ENCODE measurements around the gene GPR37L1.
"Not testable (repeated sequence)": the region's sequence is repeated elsewhere in the genome, so short reads cannot be mapped to it uniquely, and the experiment has no call there.

DNA sequence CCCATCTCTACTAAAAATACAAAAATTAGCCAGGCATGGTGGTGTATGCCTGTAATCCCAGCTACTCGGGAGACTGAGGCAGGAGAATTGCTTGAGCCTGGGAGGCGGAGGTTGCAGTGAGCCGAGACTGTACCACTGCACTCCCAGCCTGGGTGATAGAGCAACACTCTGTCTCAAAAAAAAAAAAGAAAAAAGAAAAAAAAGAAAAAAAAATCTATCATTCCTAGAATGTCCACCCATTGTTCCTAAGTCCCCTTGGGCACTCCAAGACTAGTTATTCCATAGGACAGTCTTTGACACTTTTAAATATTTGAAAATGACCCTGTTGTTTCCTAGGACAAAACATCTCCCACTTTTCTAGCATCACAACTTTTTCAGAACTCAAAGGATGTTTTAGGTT lies 18.8 kb downstream of the GPR37L1 start:
- TF ChIP-seq POLR2A, SMC3, NFE2L2 (IDR thresholded peaks at IDR 0.05; ENCODE audit: low read depth, low read length): not testable (repeated sequence)
- TF ChIP-seq, protein P1, sequence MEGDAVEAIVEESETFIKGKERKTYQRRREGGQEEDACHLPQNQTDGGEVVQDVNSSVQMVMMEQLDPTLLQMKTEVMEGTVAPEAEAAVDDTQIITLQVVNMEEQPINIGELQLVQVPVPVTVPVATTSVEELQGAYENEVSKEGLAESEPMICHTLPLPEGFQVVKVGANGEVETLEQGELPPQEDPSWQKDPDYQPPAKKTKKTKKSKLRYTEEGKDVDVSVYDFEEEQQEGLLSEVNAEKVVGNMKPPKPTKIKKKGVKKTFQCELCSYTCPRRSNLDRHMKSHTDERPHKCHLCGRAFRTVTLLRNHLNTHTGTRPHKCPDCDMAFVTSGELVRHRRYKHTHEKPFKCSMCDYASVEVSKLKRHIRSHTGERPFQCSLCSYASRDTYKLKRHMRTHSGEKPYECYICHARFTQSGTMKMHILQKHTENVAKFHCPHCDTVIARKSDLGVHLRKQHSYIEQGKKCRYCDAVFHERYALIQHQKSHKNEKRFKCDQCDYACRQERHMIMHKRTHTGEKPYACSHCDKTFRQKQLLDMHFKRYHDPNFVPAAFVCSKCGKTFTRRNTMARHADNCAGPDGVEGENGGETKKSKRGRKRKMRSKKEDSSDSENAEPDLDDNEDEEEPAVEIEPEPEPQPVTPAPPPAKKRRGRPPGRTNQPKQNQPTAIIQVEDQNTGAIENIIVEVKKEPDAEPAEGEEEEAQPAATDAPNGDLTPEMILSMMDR (conservative IDR thresholded peaks at IDR 0.05; ENCODE audit: low read depth, low read length), result not testable (repeated sequence)
- TF ChIP-seq, protein P2, sequence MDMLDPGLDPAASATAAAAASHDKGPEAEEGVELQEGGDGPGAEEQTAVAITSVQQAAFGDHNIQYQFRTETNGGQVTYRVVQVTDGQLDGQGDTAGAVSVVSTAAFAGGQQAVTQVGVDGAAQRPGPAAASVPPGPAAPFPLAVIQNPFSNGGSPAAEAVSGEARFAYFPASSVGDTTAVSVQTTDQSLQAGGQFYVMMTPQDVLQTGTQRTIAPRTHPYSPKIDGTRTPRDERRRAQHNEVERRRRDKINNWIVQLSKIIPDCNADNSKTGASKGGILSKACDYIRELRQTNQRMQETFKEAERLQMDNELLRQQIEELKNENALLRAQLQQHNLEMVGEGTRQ (IDR thresholded peaks at IDR 0.05; ENCODE audit: low read depth, low read length), result not testable (repeated sequence)
- TF ChIP-seq, protein P3, sequence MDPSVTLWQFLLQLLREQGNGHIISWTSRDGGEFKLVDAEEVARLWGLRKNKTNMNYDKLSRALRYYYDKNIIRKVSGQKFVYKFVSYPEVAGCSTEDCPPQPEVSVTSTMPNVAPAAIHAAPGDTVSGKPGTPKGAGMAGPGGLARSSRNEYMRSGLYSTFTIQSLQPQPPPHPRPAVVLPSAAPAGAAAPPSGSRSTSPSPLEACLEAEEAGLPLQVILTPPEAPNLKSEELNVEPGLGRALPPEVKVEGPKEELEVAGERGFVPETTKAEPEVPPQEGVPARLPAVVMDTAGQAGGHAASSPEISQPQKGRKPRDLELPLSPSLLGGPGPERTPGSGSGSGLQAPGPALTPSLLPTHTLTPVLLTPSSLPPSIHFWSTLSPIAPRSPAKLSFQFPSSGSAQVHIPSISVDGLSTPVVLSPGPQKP (IDR thresholded peaks at IDR 0.05; ENCODE audit: borderline replicate concordance, low read depth, low read length), result not testable (repeated sequence)

Data from IMR-90 (cell line).